ENCODE results near the gene DPYSL5. TPM values are rescaled to one million over a fixed set of nuclear protein-coding genes. Genes with fewer than 3 reads are reported as not detected.
A peak's percentile ranks its signal among the peaks of the same experiment; 100 is the strongest.

Gene DPYSL5
- total and polyA plus RNA-seq, 2 of the 13 experiments (the other 11 are each of a cell fraction or from before 2014, with no cell fraction given) = 0.15 TPM; not detected in 1

GRCh38 chr2:26925100-26925791 lies 77.3 kb downstream of the DPYSL5 start (continued):
- no peak for TF ChIP-seq KLF12 (CRISPR knock-in tag; IDR thresholded peaks at IDR 0.05; ENCODE audit: borderline replicate concordance)
- TF ChIP-seq CENPX (CRISPR knock-in tag; IDR thresholded peaks at IDR 0.05) = no peak
- no peak for TF ChIP-seq TGIF2 (CRISPR knock-in tag; IDR thresholded peaks at IDR 0.05)
- no peak for TF ChIP-seq ZNF567 (CRISPR knock-in tag; IDR thresholded peaks at IDR 0.05; ENCODE audit: borderline replicate concordance)
- TF ChIP-seq GTF3A (CRISPR knock-in tag; conservative IDR thresholded peaks at IDR 0.05) = no peak
- no peak for TF ChIP-seq ZNF589 (CRISPR knock-in tag; conservative IDR thresholded peaks at IDR 0.05)
- TF ChIP-seq TFDP2 (CRISPR knock-in tag; IDR thresholded peaks at IDR 0.05) = 0 out of 2 replicates have a peak, but pooled peaks have one; percentile 39
- TF ChIP-seq ZNF275 (CRISPR knock-in tag; IDR thresholded peaks at IDR 0.05; ENCODE audit: borderline replicate concordance) = 0 out of 2 replicates have a peak, but pooled peaks have one; percentile 70
- TF ChIP-seq ZFP1 (CRISPR knock-in tag; IDR thresholded peaks at IDR 0.05) = peak; percentile 74; the same call in 1 of the 2 replicates
- no peak for TF ChIP-seq PLSCR1 (CRISPR knock-in tag; IDR thresholded peaks at IDR 0.05; ENCODE audit: borderline replicate concordance)
- TF ChIP-seq CERS6 (CRISPR knock-in tag; IDR thresholded peaks at IDR 0.05) = no peak
- no peak for TF ChIP-seq HDAC6 (IDR thresholded peaks at IDR 0.05; ENCODE audit: low read depth, low read length)
- TF ChIP-seq MZF1 (CRISPR knock-in tag; IDR thresholded peaks at IDR 0.05; ENCODE audit: borderline replicate concordance) = no peak
- TF ChIP-seq E2F5 (CRISPR knock-in tag; conservative IDR thresholded peaks at IDR 0.05) = no peak
- TF ChIP-seq ZNF780A (CRISPR knock-in tag; IDR thresholded peaks at IDR 0.05) = no peak
- peak; percentile 77 for TF ChIP-seq ZNF143 (CRISPR knock-in tag; IDR thresholded peaks at IDR 0.05)
- no peak for TF ChIP-seq ZNF136 (CRISPR knock-in tag; IDR thresholded peaks at IDR 0.05; ENCODE audit: low read depth)
- 0 out of 2 replicates have a peak, but pooled peaks have one; percentile 37 for TF ChIP-seq KAT7 (CRISPR knock-in tag; IDR thresholded peaks at IDR 0.05; ENCODE audit: borderline replicate concordance)
- TF ChIP-seq MED8 (CRISPR knock-in tag; IDR thresholded peaks at IDR 0.05; ENCODE audit: insufficient replicate concordance) = no peak
- TF ChIP-seq ZNF883 (CRISPR knock-in tag; IDR thresholded peaks at IDR 0.05; ENCODE audit: not compliant biosample characterization) = no peak
- peak; percentile 71; the same call in 1 of the 2 replicates for TF ChIP-seq TARDBP (CRISPR knock-in tag; IDR thresholded peaks at IDR 0.05)
- TF ChIP-seq ZFP37 (CRISPR knock-in tag; IDR thresholded peaks at IDR 0.05; ENCODE audit: borderline replicate concordance) = no peak
- TF ChIP-seq ZNF12 (CRISPR knock-in tag; IDR thresholded peaks at IDR 0.05) = no peak; the same call in 1 of the 2 replicates
- TF ChIP-seq THAP11 (CRISPR knock-in tag; IDR thresholded peaks at IDR 0.05) = peak; percentile 50
- no peak for TF ChIP-seq RFXANK (CRISPR knock-in tag; IDR thresholded peaks at IDR 0.05)

Data from HepG2 (cell line).